Measurements from ENCODE around the gene FGD1.
A peak's percentile ranks its signal among the peaks of the same experiment; 100 is the strongest.
"Not testable (repeated sequence)": the region's sequence is repeated elsewhere in the genome, so short reads cannot be mapped to it uniquely, and the experiment has no call there.

FGD1 gene

GRCh38 chrX:54495814-54496516 lies at the start of gene FGD1:
Gene FGD1 (minus strand): TSS chrX:54496234. CDS start chrX:54495432, 802 bp downstream.
- Mint-ChIP-seq H3K4me1 (peaks cover 7% of the 10 kb centered on the region), H3K27me3 (peaks cover 14% of the 10 kb centered on the region)

GRCh38 chrX:54542239-54542638 lies 46.2 kb upstream of the FGD1 start:
- not testable (repeated sequence) for H3K9me3 Mint-ChIP-seq, H3K4me1 Mint-ChIP-seq, H3K27me3 Mint-ChIP-seq, H3K27ac Mint-ChIP-seq, H3K4me3 Mint-ChIP-seq
- peaks cover 13% of the 10 kb centered on the region for H3K36me3 Mint-ChIP-seq

More at GRCh38 chrX:54495814-54496516, at the start of gene FGD1:
- H3K4me3 Mint-ChIP-seq: peak within 1 kb of the TSS; percentile 69
- peaks cover 1% of the 10 kb centered on the region for H3K36me3 Mint-ChIP-seq
- no peak within 1 kb of the TSS for H3K27ac Mint-ChIP-seq
- no peaks in the 10 kb centered on the region for H3K9me3 Mint-ChIP-seq

GRCh38 chrX:54540289-54540688 lies 44.3 kb upstream of the FGD1 start:
- H3K36me3 Mint-ChIP-seq: peaks cover 14% of the 10 kb centered on the region
- no peak overlapping the region for H3K27ac Mint-ChIP-seq
- peaks cover 5% of the 10 kb centered on the region for H3K4me1 Mint-ChIP-seq

GRCh38 chrX:54534271-54534670 lies 38.2 kb upstream of the FGD1 start:
- Mint-ChIP-seq H3K9me3 (no peaks in the 10 kb centered on the region), H3K36me3 (peaks cover 18% of the 10 kb centered on the region), H3K4me1 (peaks cover 39% of the 10 kb centered on the region), H3K4me3 (peak overlapping the region; percentile 40), H3K27ac (peak overlapping the region; percentile 3), H3K27me3 (no peaks in the 10 kb centered on the region)

More at GRCh38 chrX:54540289-54540688, 44.3 kb upstream of the FGD1 start:
- H3K27me3 Mint-ChIP-seq: no peaks in the 10 kb centered on the region
- H3K4me3 Mint-ChIP-seq: no peak overlapping the region
- no peaks in the 10 kb centered on the region for H3K9me3 Mint-ChIP-seq

- Mint-ChIP-seq H3K4me1 (peaks cover 40% of the 10 kb centered on the region), H3K27ac (peak overlapping the region; percentile 95), H3K36me3 (peaks cover 16% of the 10 kb centered on the region), H3K9me3 (no peaks in the 10 kb centered on the region), H3K4me3 (peak overlapping the region; percentile 96), H3K27me3 (no peaks in the 10 kb centered on the region)
These were observed 34.4 kb upstream of the FGD1 start for GRCh38 chrX:54530357-54530900.

GRCh38 chrX:54529552-54530356 lies 33.7 kb upstream of the FGD1 start, which contains the start of gene GNL3L:
Gene GNL3L (plus strand): TSS chrX:54530219. CDS start chrX:54532567, 2,348 bp downstream.
- Mint-ChIP-seq H3K27ac (peak within 1 kb of the TSS; percentile 95), H3K9me3 (no peaks in the 10 kb centered on the region), H3K27me3 (no peaks in the 10 kb centered on the region), H3K36me3 (peaks cover 16% of the 10 kb centered on the region), H3K4me1 (peaks cover 37% of the 10 kb centered on the region), H3K4me3 (peak within 1 kb of the TSS; percentile 96)

GRCh38 chrX:54529151-54529550 lies 33.1 kb upstream of the FGD1 start:
- Mint-ChIP-seq H3K9me3 (no peaks in the 10 kb centered on the region), H3K36me3 (peaks cover 15% of the 10 kb centered on the region), H3K27me3 (no peaks in the 10 kb centered on the region), H3K4me3 (peak overlapping the region; percentile 96), H3K4me1 (peaks cover 31% of the 10 kb centered on the region), H3K27ac (peak overlapping the region; percentile 92)

GRCh38 chrX:54509400-54509799 lies 13.4 kb upstream of the FGD1 start:
- Mint-ChIP-seq H3K4me3 (no peak overlapping the region), H3K27me3 (no peaks in the 10 kb centered on the region), H3K4me1 (no peaks in the 10 kb centered on the region), H3K27ac (no peak overlapping the region), H3K36me3 (no peaks in the 10 kb centered on the region), H3K9me3 (no peaks in the 10 kb centered on the region)

GRCh38 chrX:54496936-54497335 lies 902 bp upstream of the FGD1 start:
- Mint-ChIP-seq H3K36me3 (no peaks in the 10 kb centered on the region), H3K4me3 (peak overlapping the region; percentile 69), H3K9me3 (no peaks in the 10 kb centered on the region), H3K27me3 (peaks cover 14% of the 10 kb centered on the region), H3K27ac (no peak overlapping the region), H3K4me1 (peaks cover 7% of the 10 kb centered on the region)

GRCh38 chrX:54496517-54496852 lies 451 bp upstream of the FGD1 start:
- H3K4me1 Mint-ChIP-seq: peaks cover 7% of the 10 kb centered on the region
- H3K4me3 Mint-ChIP-seq: peak overlapping the region; percentile 69
- no peaks in the 10 kb centered on the region for H3K36me3 Mint-ChIP-seq
- H3K27me3 Mint-ChIP-seq: peaks cover 14% of the 10 kb centered on the region
- H3K27ac Mint-ChIP-seq: no peak overlapping the region
- no peaks in the 10 kb centered on the region for H3K9me3 Mint-ChIP-seq

GRCh38 chrX:54494989-54495813 lies 833 bp downstream of the FGD1 start:
- Mint-ChIP-seq H3K27ac (no peak overlapping the region), H3K27me3 (peaks cover 14% of the 10 kb centered on the region), H3K4me1 (peaks cover 7% of the 10 kb centered on the region), H3K9me3 (no peaks in the 10 kb centered on the region), H3K4me3 (peak overlapping the region; percentile 59), H3K36me3 (peaks cover 4% of the 10 kb centered on the region)

- H3K36me3 Mint-ChIP-seq: peaks cover 4% of the 10 kb centered on the region
- peaks cover 14% of the 10 kb centered on the region for H3K27me3 Mint-ChIP-seq
- peaks cover 7% of the 10 kb centered on the region for H3K4me1 Mint-ChIP-seq
- peak overlapping the region; percentile 59 for H3K4me3 Mint-ChIP-seq
- H3K9me3 Mint-ChIP-seq: no peaks in the 10 kb centered on the region
- H3K27ac Mint-ChIP-seq: no peak overlapping the region
These were observed 1.7 kb downstream of the FGD1 start for GRCh38 chrX:54494166-54494988.

GRCh38 chrX:54492340-54492739 lies 3.7 kb downstream of the FGD1 start:
- H3K4me1 Mint-ChIP-seq: peaks cover 7% of the 10 kb centered on the region
- H3K27me3 Mint-ChIP-seq: peaks cover 9% of the 10 kb centered on the region
- no peaks in the 10 kb centered on the region for H3K9me3 Mint-ChIP-seq
- no peak overlapping the region for H3K4me3 Mint-ChIP-seq
- H3K36me3 Mint-ChIP-seq: peaks cover 4% of the 10 kb centered on the region
- no peak overlapping the region for H3K27ac Mint-ChIP-seq

- not testable (repeated sequence) for H3K4me3 Mint-ChIP-seq
These were observed 6.2 kb downstream of the FGD1 start for GRCh38 chrX:54489819-54490218.

More at GRCh38 chrX:54489819-54490218, 6.2 kb downstream of the FGD1 start:
- not testable (repeated sequence) for H3K36me3 Mint-ChIP-seq, H3K27me3 Mint-ChIP-seq, H3K4me1 Mint-ChIP-seq, H3K9me3 Mint-ChIP-seq, H3K27ac Mint-ChIP-seq
